Fibroblast of lung (primary cell): ENCODE measurements around the gene EME1.

Source experiments
- CTCF ChIP-seq, 2 donors: IDR thresholded peaks in 1 of 2; conservative IDR thresholded peaks in 1 of 2; 1 replicate in 1 of 2; 2 replicates in 1 of 2; pipeline ENCODE4 v1.5.1; 2011 to 2012; ENCODE audit warnings: low read length in 2 of 2, control low read depth in 1 of 2, inconsistent platforms in 1 of 2, low read depth in 1 of 2, mild to moderate bottlenecking in 1 of 2
- EZH2 ChIP-seq: IDR thresholded peaks from 2 replicates; pipeline ENCODE4 v1.5.1; 2012; ENCODE audit warnings: low read length, control low read depth, mild to moderate bottlenecking; ENCODE audit errors: missing control alignments

- no peak for TF ChIP-seq CTCF (conservative IDR thresholded peaks at IDR 0.05 in 1 of 2, IDR thresholded peaks at IDR 0.05 in 1 of 2; ENCODE audit: low read depth in 1 of 2, low read length in 2 of 2)
- TF ChIP-seq EZH2 = no peak
These were observed 9.9 kb downstream of the EME1 start for GRCh38 chr17:50382931-50383330.
